ENCODE results near the gene FAM181B.

FAM181B gene

DNA sequence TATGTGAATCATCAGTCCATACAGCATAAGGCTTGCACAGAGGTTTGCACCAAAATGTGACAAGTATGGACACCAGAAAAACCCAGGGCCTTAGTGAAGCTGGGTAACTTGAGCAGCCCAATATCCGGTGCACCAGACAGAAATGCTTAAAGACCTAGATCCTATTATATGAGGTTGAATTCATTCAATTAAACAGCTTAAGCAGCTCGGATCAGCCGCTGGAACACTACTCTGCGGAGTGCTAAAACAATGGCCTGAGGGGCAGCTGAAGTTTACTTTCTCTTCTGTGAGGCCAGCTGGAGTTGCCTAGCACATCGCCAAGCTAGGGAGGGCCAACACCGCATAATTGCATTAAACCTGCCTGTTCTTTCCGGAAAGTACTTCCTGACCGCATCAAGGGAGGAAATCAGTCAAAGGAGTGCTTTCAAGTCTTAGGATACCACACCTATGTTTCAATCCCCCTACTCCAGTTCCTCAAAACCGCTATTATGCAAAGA, 17.0 kb upstream of the FAM181B start:
- H3K4me2 ChIP-seq (ENCODE audit: low read length): no peak overlapping the region
- no peak overlapping the region for H3K4ac ChIP-seq (ENCODE audit: low read depth, low read length)
- H4K8ac ChIP-seq (ENCODE audit: low read depth, low read length): no peak overlapping the region
- H2BK5ac ChIP-seq (ENCODE audit: low read length): no peak overlapping the region
- no CpG with 5 or more reads among the region's 9 CpGs for whole genome bisulfite sequencing (ENCODE audit: extremely low coverage, insufficient coverage, low lambda C conversion rate)
- H3K36me3 ChIP-seq (ENCODE audit: control insufficient read depth, insufficient read depth, low read length): no peaks in the 10 kb centered on the region
- H3K79me2 ChIP-seq (ENCODE audit: control insufficient read depth, insufficient read depth, low read length): no peaks in the 10 kb centered on the region
- H3K27ac ChIP-seq (ENCODE audit: low read depth, low read length): no peak overlapping the region
- peak overlapping the region; percentile 2 for H3K56ac ChIP-seq (ENCODE audit: low read length)
- peak; percentile 88 for DNase-seq
- no peak overlapping the region for H2BK120ac ChIP-seq (ENCODE audit: low read depth, low read length)
- no peak overlapping the region for H3K18ac ChIP-seq (ENCODE audit: low read length)
- H4K5ac ChIP-seq (ENCODE audit: low read length): no peak overlapping the region
- H2BK15ac ChIP-seq (replicated peaks; ENCODE audit: low read depth): no peak overlapping the region
- peaks cover 4% of the 10 kb centered on the region for H3K4me1 ChIP-seq (ENCODE audit: control insufficient read depth, low read depth, low read length)
- H3K4me3 ChIP-seq (ENCODE audit: low read length): no peak overlapping the region
- no peak overlapping the region for H3K23ac ChIP-seq (ENCODE audit: low read length)
- no peak overlapping the region for H3K9ac ChIP-seq (ENCODE audit: low read length)
- no peak overlapping the region for H2AK5ac ChIP-seq (ENCODE audit: low read length)
- no peaks in the 10 kb centered on the region for H3K79me1 ChIP-seq (ENCODE audit: low read length)
- H3K27me3 ChIP-seq (ENCODE audit: insufficient read depth, low read length, poor library complexity): no peaks in the 10 kb centered on the region

DNA sequence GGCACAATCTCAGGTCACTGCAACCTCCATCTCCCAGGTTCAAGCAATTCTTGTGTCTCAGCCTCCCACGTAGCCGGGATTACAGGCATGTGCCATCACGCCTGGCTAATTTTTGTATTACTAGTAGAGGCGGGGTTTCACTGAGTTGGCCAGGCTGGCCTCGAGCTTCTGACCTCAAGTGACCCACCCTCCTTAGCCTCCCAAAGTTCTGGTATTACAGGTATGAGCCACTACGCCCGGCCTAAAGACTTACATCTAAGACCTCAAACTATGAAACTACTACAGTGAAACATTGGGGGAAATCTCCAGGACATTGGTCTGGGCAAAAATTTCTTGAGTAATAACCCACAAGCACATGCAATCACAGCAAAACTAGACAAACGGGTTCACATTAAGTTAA, 13.8 kb upstream of the FAM181B start:
- Histone ChIP-seq H3K4ac (ENCODE audit: low read depth, low read length) (no peak overlapping the region), H3K4me1 (ENCODE audit: control insufficient read depth, low read depth, low read length) (peaks cover 4% of the 10 kb centered on the region), H3K36me3 (ENCODE audit: control insufficient read depth, insufficient read depth, low read length) (no peaks in the 10 kb centered on the region), H3K4me3 (ENCODE audit: low read length) (no peak overlapping the region), H3K79me1 (ENCODE audit: low read length) (no peaks in the 10 kb centered on the region), H2AK5ac (ENCODE audit: low read length) (no peak overlapping the region), H2BK120ac (ENCODE audit: low read depth, low read length) (no peak overlapping the region), H3K79me2 (ENCODE audit: control insufficient read depth, insufficient read depth, low read length) (no peaks in the 10 kb centered on the region), H3K27ac (ENCODE audit: low read depth, low read length) (no peak overlapping the region), H3K56ac (ENCODE audit: low read length) (no peak overlapping the region), H3K27me3 (ENCODE audit: insufficient read depth, low read length, poor library complexity) (no peaks in the 10 kb centered on the region), H4K5ac (ENCODE audit: low read length) (no peak overlapping the region), H4K8ac (ENCODE audit: low read depth, low read length) (no peak overlapping the region), H3K9ac (ENCODE audit: low read length) (no peak overlapping the region), H3K23ac (ENCODE audit: low read length) (no peak overlapping the region), H3K4me2 (ENCODE audit: low read length) (no peak overlapping the region), H3K18ac (ENCODE audit: low read length) (no peak overlapping the region), H2BK5ac (ENCODE audit: low read length) (no peak overlapping the region), H2BK15ac (replicated peaks; ENCODE audit: low read depth) (no peak overlapping the region)
- WGBS (ENCODE audit: extremely low coverage, insufficient coverage, low lambda C conversion rate): no CpG with 5 or more reads among the region's 8 CpGs
- DNase-seq: no peak

DNA sequence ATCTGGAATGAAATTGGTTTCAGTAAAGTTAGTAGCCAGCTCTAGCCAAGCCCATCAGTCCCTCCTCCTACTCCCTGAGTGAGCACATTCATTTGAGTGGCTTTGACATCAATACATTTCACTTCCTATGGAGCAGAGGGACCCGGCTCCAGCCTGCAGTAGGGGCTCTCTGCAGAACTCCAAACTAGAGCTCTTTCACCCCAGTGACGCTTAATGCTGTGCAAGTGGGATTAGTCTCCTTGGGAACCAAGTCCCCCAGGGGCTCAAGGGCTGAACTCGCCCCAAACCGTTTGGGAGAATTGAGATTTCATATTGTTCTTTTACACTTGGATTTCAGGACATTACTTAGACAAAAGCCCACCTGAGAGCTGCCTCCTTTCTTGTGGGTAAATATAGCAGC, 4.4 kb upstream of the FAM181B start:
- Histone ChIP-seq H3K4me2 (ENCODE audit: low read length) (no peak overlapping the region), H2BK15ac (replicated peaks; ENCODE audit: low read depth) (no peak overlapping the region), H3K4ac (ENCODE audit: low read depth, low read length) (no peak overlapping the region), H3K79me1 (ENCODE audit: low read length) (no peaks in the 10 kb centered on the region), H3K18ac (ENCODE audit: low read length) (no peak overlapping the region), H2BK120ac (ENCODE audit: low read depth, low read length) (no peak overlapping the region), H3K9ac (ENCODE audit: low read length) (no peak overlapping the region), H4K5ac (ENCODE audit: low read length) (no peak overlapping the region), H3K27me3 (ENCODE audit: insufficient read depth, low read length, poor library complexity) (peaks cover 2% of the 10 kb centered on the region), H3K56ac (ENCODE audit: low read length) (no peak overlapping the region), H3K36me3 (ENCODE audit: control insufficient read depth, insufficient read depth, low read length) (no peaks in the 10 kb centered on the region), H3K4me1 (ENCODE audit: control insufficient read depth, low read depth, low read length) (no peaks in the 10 kb centered on the region), H4K8ac (ENCODE audit: low read depth, low read length) (no peak overlapping the region), H3K79me2 (ENCODE audit: control insufficient read depth, insufficient read depth, low read length) (no peaks in the 10 kb centered on the region), H3K27ac (ENCODE audit: low read depth, low read length) (no peak overlapping the region), H2AK5ac (ENCODE audit: low read length) (no peak overlapping the region), H3K4me3 (ENCODE audit: low read length) (no peak overlapping the region), H3K23ac (ENCODE audit: low read length) (no peak overlapping the region), H2BK5ac (ENCODE audit: low read length) (no peak overlapping the region)
- no peak for DNase-seq
- no CpG with 5 or more reads among the region's 4 CpGs for WGBS (ENCODE audit: extremely low coverage, insufficient coverage, low lambda C conversion rate)

DNA sequence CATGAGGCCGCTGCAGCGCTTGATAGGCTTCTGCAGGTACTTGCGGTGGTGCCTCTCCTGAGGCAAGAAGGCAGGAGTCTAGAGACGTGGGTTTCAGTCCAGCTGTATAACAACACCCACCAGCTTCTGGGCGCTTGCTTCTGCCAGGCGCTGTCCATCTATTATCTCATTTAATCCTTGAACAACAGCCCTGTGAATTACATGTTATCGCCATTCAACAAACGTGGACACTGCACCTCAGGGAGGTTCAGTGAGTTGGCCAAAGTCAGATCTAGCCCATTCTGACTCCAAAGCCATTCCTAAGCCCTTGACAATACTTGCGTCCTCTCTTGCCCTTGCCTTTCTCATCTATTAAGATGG, 436 bp upstream of the FAM181B start:
- Histone ChIP-seq H2BK120ac (ENCODE audit: low read depth, low read length) (no peak overlapping the region), H4K8ac (ENCODE audit: low read depth, low read length) (no peak overlapping the region), H3K27me3 (ENCODE audit: insufficient read depth, low read length, poor library complexity) (peaks cover 21% of the 10 kb centered on the region), H3K23ac (ENCODE audit: low read length) (no peak overlapping the region), H3K18ac (ENCODE audit: low read length) (no peak overlapping the region), H3K36me3 (ENCODE audit: control insufficient read depth, insufficient read depth, low read length) (no peaks in the 10 kb centered on the region), H2AK5ac (ENCODE audit: low read length) (no peak overlapping the region), H2BK15ac (replicated peaks; ENCODE audit: low read depth) (no peak overlapping the region), H3K4me3 (ENCODE audit: low read length) (no peak overlapping the region), H3K4me1 (ENCODE audit: control insufficient read depth, low read depth, low read length) (peaks cover 8% of the 10 kb centered on the region), H4K5ac (ENCODE audit: low read length) (no peak overlapping the region), H3K27ac (ENCODE audit: low read depth, low read length) (no peak overlapping the region), H3K9ac (ENCODE audit: low read length) (peak overlapping the region; percentile 73), H2BK5ac (ENCODE audit: low read length) (no peak overlapping the region), H3K79me1 (ENCODE audit: low read length) (no peaks in the 10 kb centered on the region), H3K56ac (ENCODE audit: low read length) (peak overlapping the region; percentile 90), H3K4me2 (ENCODE audit: low read length) (peak overlapping the region; percentile 86), H3K4ac (ENCODE audit: low read depth, low read length) (no peak overlapping the region), H3K79me2 (ENCODE audit: control insufficient read depth, insufficient read depth, low read length) (no peaks in the 10 kb centered on the region)
- no CpG with 5 or more reads among the region's 9 CpGs for WGBS (ENCODE audit: extremely low coverage, insufficient coverage, low lambda C conversion rate)
- DNase-seq: no peak

DNA sequence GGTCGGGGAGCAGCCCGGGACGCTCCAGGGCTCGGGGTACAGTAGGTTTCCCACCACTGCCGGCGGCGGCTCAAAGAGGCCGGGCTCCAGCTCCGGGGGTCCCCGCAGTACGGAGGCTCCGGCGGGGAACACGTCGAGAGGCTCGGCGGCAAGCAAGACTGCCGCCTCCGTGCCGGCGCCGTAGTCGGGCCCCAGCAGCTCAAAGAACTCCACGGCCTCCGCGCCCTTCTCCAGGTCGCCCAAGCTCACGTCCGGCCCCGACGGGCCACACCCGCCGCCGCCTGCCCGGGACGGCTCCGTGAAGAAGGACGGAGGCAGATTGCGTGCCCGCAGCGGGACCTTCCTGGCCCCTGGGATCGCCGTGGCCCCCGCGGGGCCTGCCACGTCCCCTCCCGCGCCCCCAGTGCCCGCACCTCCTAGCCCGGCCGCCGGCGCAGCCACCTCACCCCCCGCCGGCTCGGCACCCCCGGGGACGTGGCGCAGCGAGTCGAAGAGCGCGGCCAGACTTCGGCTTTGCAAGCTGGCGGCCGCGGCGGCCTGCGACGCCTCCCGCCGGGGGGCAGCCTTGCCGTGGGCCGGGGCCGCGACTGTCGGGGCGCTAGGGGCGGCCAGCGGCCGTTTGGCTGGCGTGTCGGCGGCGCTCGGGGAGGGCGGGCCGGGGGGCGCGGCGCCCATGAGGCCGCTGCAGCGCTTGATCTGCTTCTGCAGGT, 775 bp downstream of the FAM181B start:
- Histone ChIP-seq H3K4me3 (ENCODE audit: low read length) (no peak overlapping the region), H3K4ac (ENCODE audit: low read depth, low read length) (no peak overlapping the region), H3K79me1 (ENCODE audit: low read length) (no peaks in the 10 kb centered on the region), H3K36me3 (ENCODE audit: control insufficient read depth, insufficient read depth, low read length) (no peaks in the 10 kb centered on the region), H3K27ac (ENCODE audit: low read depth, low read length) (no peak overlapping the region), H3K56ac (ENCODE audit: low read length) (peak overlapping the region; percentile 90), H3K4me2 (ENCODE audit: low read length) (peak overlapping the region; percentile 86), H4K8ac (ENCODE audit: low read depth, low read length) (no peak overlapping the region), H2BK120ac (ENCODE audit: low read depth, low read length) (no peak overlapping the region), H3K18ac (ENCODE audit: low read length) (peak overlapping the region; percentile 42), H3K9ac (ENCODE audit: low read length) (peak overlapping the region; percentile 73), H3K27me3 (ENCODE audit: insufficient read depth, low read length, poor library complexity) (peaks cover 21% of the 10 kb centered on the region), H3K79me2 (ENCODE audit: control insufficient read depth, insufficient read depth, low read length) (no peaks in the 10 kb centered on the region), H2AK5ac (ENCODE audit: low read length) (no peak overlapping the region), H4K5ac (ENCODE audit: low read length) (no peak overlapping the region), H3K23ac (ENCODE audit: low read length) (no peak overlapping the region), H2BK15ac (replicated peaks; ENCODE audit: low read depth) (no peak overlapping the region), H2BK5ac (ENCODE audit: low read length) (no peak overlapping the region), H3K4me1 (ENCODE audit: control insufficient read depth, low read depth, low read length) (peaks cover 8% of the 10 kb centered on the region)
- WGBS (ENCODE audit: extremely low coverage, insufficient coverage, low lambda C conversion rate): no CpG with 5 or more reads among the region's 93 CpGs
- peak; percentile 27 for DNase-seq

DNA sequence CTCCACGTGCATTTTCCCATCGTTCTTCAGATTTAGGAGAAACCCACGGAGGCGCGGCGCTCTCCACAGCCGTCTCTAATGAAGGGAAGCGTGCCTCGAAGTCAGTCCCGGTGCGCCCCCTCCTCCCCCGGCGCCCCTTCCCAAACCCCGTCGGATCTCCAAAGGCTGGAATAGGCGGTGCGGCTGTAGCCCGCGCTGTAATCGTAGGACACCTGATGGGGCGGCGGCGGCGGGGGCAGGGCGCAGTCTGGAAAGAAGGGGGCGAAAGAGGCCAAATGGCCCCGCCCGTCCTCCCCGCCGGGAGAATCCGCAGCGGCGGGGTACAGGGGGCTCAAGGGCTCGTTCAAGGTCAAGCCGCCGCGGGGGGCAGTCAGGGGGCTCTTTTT, 1.3 kb downstream of the FAM181B start:
- Histone ChIP-seq H3K56ac (ENCODE audit: low read length) (peak overlapping the region; percentile 90), H4K8ac (ENCODE audit: low read depth, low read length) (no peak overlapping the region), H3K79me2 (ENCODE audit: control insufficient read depth, insufficient read depth, low read length) (no peaks in the 10 kb centered on the region), H3K4me2 (ENCODE audit: low read length) (peak overlapping the region; percentile 59), H3K4me1 (ENCODE audit: control insufficient read depth, low read depth, low read length) (peaks cover 8% of the 10 kb centered on the region), H3K79me1 (ENCODE audit: low read length) (no peaks in the 10 kb centered on the region), H2BK120ac (ENCODE audit: low read depth, low read length) (no peak overlapping the region), H3K36me3 (ENCODE audit: control insufficient read depth, insufficient read depth, low read length) (no peaks in the 10 kb centered on the region), H3K18ac (ENCODE audit: low read length) (peak overlapping the region; percentile 39), H3K4me3 (ENCODE audit: low read length) (no peak overlapping the region), H2BK5ac (ENCODE audit: low read length) (no peak overlapping the region), H3K4ac (ENCODE audit: low read depth, low read length) (no peak overlapping the region), H3K9ac (ENCODE audit: low read length) (no peak overlapping the region), H3K27ac (ENCODE audit: low read depth, low read length) (no peak overlapping the region), H3K23ac (ENCODE audit: low read length) (no peak overlapping the region), H2BK15ac (replicated peaks; ENCODE audit: low read depth) (no peak overlapping the region), H3K27me3 (ENCODE audit: insufficient read depth, low read length, poor library complexity) (peaks cover 21% of the 10 kb centered on the region), H4K5ac (ENCODE audit: low read length) (no peak overlapping the region), H2AK5ac (ENCODE audit: low read length) (no peak overlapping the region)
- no CpG with 5 or more reads among the region's 37 CpGs for WGBS (ENCODE audit: extremely low coverage, insufficient coverage, low lambda C conversion rate)
- DNase-seq: no peak
